PFSK-1 (cell line): ENCODE measurements around the gene LEP.

Source experiments
- FOXP2 ChIP-seq: optimal IDR thresholded peaks from 2 replicates; pipeline ENCODE3; 2011; ENCODE audit warnings: borderline replicate concordance, control low read depth, inconsistent platforms; ENCODE audit not compliant: insufficient read depth; ENCODE audit errors: extremely low read length, extremely low read depth
- POLR2AphosphoS5 ChIP-seq: IDR thresholded peaks from 2 replicates; pipeline ENCODE4 v1.6.1; 2012; ENCODE audit warnings: low read depth, mild to moderate bottlenecking, control low read depth, low read length, moderate library complexity
- REST ChIP-seq, 2 experiments: IDR thresholded peaks; 2 replicates each; pipeline versions ENCODE4 v1.6.1 to v1.8.0; 2011 to 2012; ENCODE audit warnings: low read depth in 2 of 2, low read length in 2 of 2, control low read depth in 1 of 2, inconsistent platforms in 1 of 2, mild to moderate bottlenecking in 1 of 2, moderate library complexity in 1 of 2; ENCODE audit not compliant: insufficient read depth in 1 of 2
- SIN3A ChIP-seq: IDR thresholded peaks from 2 replicates; pipeline ENCODE4 v1.6.1; 2012; ENCODE audit warnings: mild to moderate bottlenecking, low read length, moderate library complexity, borderline replicate concordance; ENCODE audit not compliant: insufficient read depth
- TAF1 ChIP-seq: IDR thresholded peaks from 2 replicates; pipeline ENCODE4 v1.6.1; 2012; ENCODE audit warnings: low read length, control low read depth, borderline replicate concordance; ENCODE audit not compliant: insufficient read depth

LEP gene

GRCh38 chr7:128227271-128227670 lies 13.8 kb upstream of the LEP start:
- TF ChIP-seq SIN3A (no peak), POLR2AphosphoS5 (no peak), TAF1 (no peak), REST (IDR thresholded peaks at IDR 0.05; ENCODE audit: insufficient read depth in 1 of 2, low read depth in 2 of 2, low read length in 2 of 2) (no peak), FOXP2 (no peak)

GRCh38 chr7:128231021-128231420 lies 10.1 kb upstream of the LEP start:
- no peak for TF ChIP-seq REST (IDR thresholded peaks at IDR 0.05; ENCODE audit: insufficient read depth in 1 of 2, low read depth in 2 of 2, low read length in 2 of 2)
- TF ChIP-seq POLR2AphosphoS5: no peak
- TF ChIP-seq TAF1: no peak

GRCh38 chr7:128231677-128232076 lies 9.4 kb upstream of the LEP start:
- no peak for TF ChIP-seq FOXP2

- no peak for TF ChIP-seq REST (IDR thresholded peaks at IDR 0.05; ENCODE audit: insufficient read depth in 1 of 2, low read depth in 2 of 2, low read length in 2 of 2)
- TF ChIP-seq SIN3A: no peak
- no peak for TF ChIP-seq FOXP2
- no peak for TF ChIP-seq POLR2AphosphoS5
- TF ChIP-seq TAF1: no peak
These were observed 7.6 kb upstream of the LEP start for GRCh38 chr7:128233471-128233870.

- no peak for TF ChIP-seq TAF1
- no peak for TF ChIP-seq POLR2AphosphoS5
- TF ChIP-seq FOXP2: no peak
- no peak for TF ChIP-seq SIN3A
- TF ChIP-seq REST (IDR thresholded peaks at IDR 0.05; ENCODE audit: insufficient read depth in 1 of 2, low read depth in 2 of 2, low read length in 2 of 2): no peak
These were observed 6.5 kb upstream of the LEP start for GRCh38 chr7:128234476-128235026.
